Urinary bladder (tissue), 4 donors: ENCODE data around the gene SGF29. TPM values are rescaled to one million over a fixed set of nuclear protein-coding genes. Genes with fewer than 3 reads are reported as not detected.
"Not testable (repeated sequence)": the region's sequence is repeated elsewhere in the genome, so short reads cannot be mapped to it uniquely, and the experiment has no call there.

Experiments used
- DNase-seq: peaks from one replicate; pipeline ENCODE4 v3.0.0-alpha.2; 2015; ENCODE audit errors: extremely low spot score
- H3K27ac ChIP-seq: one replicate; pipeline ENCODE4 v1.5.1; 2013; ENCODE audit warnings: low read depth, mild to moderate bottlenecking, moderate library complexity
- H3K36me3 ChIP-seq: one replicate; pipeline ENCODE4 v1.6.1; 2013; ENCODE audit warnings: mild to moderate bottlenecking, moderate library complexity; ENCODE audit not compliant: insufficient read depth
- H3K4me1 ChIP-seq: one replicate; pipeline ENCODE4 v1.6.1; 2013; ENCODE audit warnings: mild to moderate bottlenecking, moderate library complexity; ENCODE audit not compliant: insufficient read depth
- H3K4me3 ChIP-seq: one replicate; pipeline ENCODE4 v1.5.1; 2013; ENCODE audit warnings: low read depth, low read length
- WGBS: extraction: QIAGEN DNeasy Blood & Tissue Kit; methylation state at CpG from one replicate; pipeline ENCODE4 v1.1.7; 2013; 5-methylcytosine and 5-hydroxymethylcytosine counted together
- polyA plus RNA-seq: library from polyadenylated mRNA; stranded (reverse); fragments of 200-250 nt; gene quantifications from one replicate; pipeline ENCODE4 v1.2.3, GENCODE V29; 2013
- total RNA-seq: library from RNA; depleted of rRNA; stranded (reverse); fragments of >200 nt; gene quantifications from one replicate; pipeline ENCODE4 v1.2.3, GENCODE V29; 2014
- donor health status: healthy with polysubstance abuse.
- donor health status: healthy.

Gene SGF29
- total and polyA plus RNA-seq, 2 donors, result 13.9 to 42.7 TPM

DNA sequence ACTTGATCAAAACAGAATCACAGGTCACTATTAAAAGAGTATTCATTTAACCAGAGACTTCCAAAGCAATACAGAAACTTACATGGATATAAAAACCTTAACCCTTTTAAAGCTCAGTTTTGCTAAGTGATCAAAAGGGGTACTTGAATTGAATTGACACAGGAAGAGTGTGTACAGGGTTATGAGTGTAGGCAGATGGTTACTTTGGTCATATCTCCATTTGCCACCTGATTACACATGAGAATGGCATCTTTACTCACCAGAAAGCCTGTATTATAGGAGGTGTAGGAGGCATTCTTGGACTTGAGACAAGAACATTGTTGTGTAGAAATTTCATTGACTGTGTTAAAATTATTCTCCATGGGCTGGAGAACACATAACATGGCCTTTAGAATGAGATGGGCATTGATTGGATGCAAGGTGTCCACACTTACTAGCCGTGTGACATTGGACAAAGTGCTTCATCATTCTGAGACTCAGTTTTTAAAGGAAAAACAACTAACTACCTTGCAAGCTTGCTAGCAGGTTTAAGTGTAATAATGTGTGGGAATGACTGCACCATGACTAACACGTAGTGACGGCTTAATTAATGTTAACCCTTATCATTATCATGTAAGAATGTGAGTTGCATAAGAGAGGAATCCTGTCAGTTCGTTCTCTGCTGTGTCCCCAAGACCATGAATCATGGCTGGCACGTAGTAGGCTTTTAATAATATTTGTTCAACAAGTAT, 82.5 kb downstream of the SGF29 start:
- H3K36me3 ChIP-seq, H3K4me1 ChIP-seq, H3K27ac ChIP-seq, H3K4me3 ChIP-seq, DNase-seq: not testable (repeated sequence)
- 61% methylated on average over 5 of the region's 5 CpGs for WGBS

DNA sequence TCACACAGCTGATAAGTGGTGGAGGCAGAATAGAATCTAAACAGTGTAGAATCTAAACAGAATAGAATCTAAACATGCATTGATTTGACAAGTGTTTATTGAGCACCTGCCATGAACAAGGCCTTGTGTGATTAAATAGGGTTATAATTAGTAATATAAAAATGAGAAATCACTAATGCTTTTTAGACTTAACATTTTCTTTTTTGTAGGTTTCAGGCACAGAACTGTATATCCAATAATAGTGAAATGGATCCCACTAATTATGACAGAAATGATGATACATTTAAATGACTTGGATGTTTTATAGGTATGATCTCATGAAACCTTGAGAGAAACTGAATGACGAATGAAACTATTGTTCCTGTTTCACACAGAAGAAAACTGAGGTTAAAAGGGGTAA, 84.0 kb downstream of the SGF29 start, which contains the start of gene NPIPB8:
TSS of gene NPIPB8 (plus strand) at position 301 of the 400 bp plus-strand sequence. CDS start 296 bp downstream, outside the sequence.
- not testable (repeated sequence) for H3K4me3 ChIP-seq, H3K36me3 ChIP-seq, DNase-seq, H3K27ac ChIP-seq, H3K4me1 ChIP-seq
- no CpG with 5 or more reads among the region's 1 CpG for WGBS

GRCh38 chr16:28638359-28638758, 84.6 kb downstream of the SGF29 start:
- not testable (repeated sequence) for H3K4me3 ChIP-seq, H3K4me1 ChIP-seq, DNase-seq, H3K36me3 ChIP-seq, H3K27ac ChIP-seq
- WGBS, result 63% methylated on average over 4 of the region's 5 CpGs

DNA sequence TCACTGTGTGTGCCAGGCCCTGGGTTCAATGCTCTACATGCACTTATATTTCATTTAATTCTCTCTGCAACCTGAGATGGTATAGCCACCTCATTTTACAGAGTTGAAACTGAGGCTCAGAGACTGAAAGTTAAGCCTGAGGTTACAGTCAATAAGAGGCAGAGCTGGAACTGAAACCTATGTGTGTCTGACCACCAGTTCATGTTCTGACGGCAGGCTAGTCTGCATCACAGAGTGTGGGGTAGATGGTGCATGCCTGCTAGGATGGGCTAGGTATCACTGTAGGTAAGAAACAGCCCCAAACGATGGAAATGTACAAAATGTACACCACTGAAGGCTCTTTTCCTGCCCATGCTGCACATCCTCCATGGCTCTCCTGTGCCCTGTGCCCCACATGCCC, 86.2 kb downstream of the SGF29 start:
- H3K36me3 ChIP-seq, H3K4me3 ChIP-seq, DNase-seq, H3K27ac ChIP-seq, H3K4me1 ChIP-seq: not testable (repeated sequence)
- 64% methylated on average over 2 of the region's 2 CpGs for WGBS

Other genes starting within 250 kb of the SGF29 start
- 4.1 TPM for gene NPIPB6, start 190.4 kb upstream of the SGF29 start, total RNA-seq
- 0.81 TPM for gene NPIPB6, start 190.4 kb upstream of the SGF29 start, polyA plus RNA-seq
- gene EIF3CL, start 150.1 kb upstream of the SGF29 start, total RNA-seq, result 23.0 TPM
- gene EIF3CL, start 150.1 kb upstream of the SGF29 start, polyA plus RNA-seq, result 89.4 TPM
- gene NPIPB7, start 81.6 kb upstream of the SGF29 start, total RNA-seq, result not detected
- gene NPIPB7, start 81.6 kb upstream of the SGF29 start, polyA plus RNA-seq, result not detected
- 10.7 TPM for gene CLN3, start 61.8 kb upstream of the SGF29 start, total RNA-seq
- 32.2 TPM for gene CLN3, start 61.8 kb upstream of the SGF29 start, polyA plus RNA-seq
- gene APOBR, start 59.3 kb upstream of the SGF29 start, total RNA-seq, result 0.69 TPM
- 4.2 TPM for gene APOBR, start 59.3 kb upstream of the SGF29 start, polyA plus RNA-seq
- not detected for gene IL27, start 47.1 kb upstream of the SGF29 start, total RNA-seq
- gene IL27, start 47.1 kb upstream of the SGF29 start, polyA plus RNA-seq, result 0.08 TPM
- gene NUPR1, start 14.9 kb upstream of the SGF29 start, total RNA-seq, result 4.1 TPM
- gene NUPR1, start 14.9 kb upstream of the SGF29 start, polyA plus RNA-seq, result 549 TPM
- gene SULT1A2, start 43.1 kb downstream of the SGF29 start, total RNA-seq, result 0.21 TPM
- 1.3 TPM for gene SULT1A2, start 43.1 kb downstream of the SGF29 start, polyA plus RNA-seq
- 8.2 TPM for gene SULT1A1, start 56.1 kb downstream of the SGF29 start, total RNA-seq
- gene SULT1A1, start 56.1 kb downstream of the SGF29 start, polyA plus RNA-seq, result 15.6 TPM
- 2.0 TPM for gene NPIPB8, start 84.1 kb downstream of the SGF29 start, total RNA-seq
- not detected for gene NPIPB8, start 84.1 kb downstream of the SGF29 start, polyA plus RNA-seq
- 82.3 TPM for gene EIF3C, start 157.5 kb downstream of the SGF29 start, total RNA-seq
- gene EIF3C, start 157.5 kb downstream of the SGF29 start, polyA plus RNA-seq, result 323 TPM
- gene NPIPB9, start 197.9 kb downstream of the SGF29 start, total RNA-seq, result 9.3 TPM
- gene NPIPB9, start 197.9 kb downstream of the SGF29 start, polyA plus RNA-seq, result 0.35 TPM